K562 (cell line): ENCODE data around the gene CYFIP2. TPM values are rescaled to one million over a fixed set of nuclear protein-coding genes. Genes with fewer than 3 reads are reported as not detected.

Experiments
- ATAC-seq: fragments of 200-7000 bp; cut with Tn5 transposase; 3 replicates; pipeline ENCODE4 v1.9.1; 2020; ENCODE audit warnings: moderate library complexity
- BruUV-seq: library from RNA; stranded (reverse); fragments of 400-500 nt; replicated peaks from 2 replicates; lab custom pipeline; 2021; lab: Mats Ljungman, UMichigan
- CTCF ChIA-PET: fragments of 300-600 bp; formaldehyde crosslinking; extraction: SDS; loops from one replicate; lab custom pipeline; 2021; ENCODE audit warnings: low intra/inter-chr PET ratio; lab: Yijun Ruan, JAX
- POLR2A ChIA-PET: fragments of 300-600, 350-650 bp; sonication (Branson Sonifier 250); formaldehyde crosslinking; extraction: SDS; loops from one replicate; lab custom pipeline; 2021; ENCODE audit warnings: antibody characterized with exemption, inconsistent platforms; lab: Yijun Ruan, JAX
- DNase-seq, 4 experiments: peaks; one replicate each; pipeline versions ENCODE4 v3.0.0 to v3.0.0-alpha.2; 2011 to 2018; ENCODE audit warnings: low spot score in 3 of 4, mixed read lengths in 3 of 4; ENCODE audit errors: extremely low read depth in 1 of 4
- FAIRE-seq: peaks from 2 replicates; lab custom pipeline; 2011; peaks lifted over from hg19 to GRCh38; lab: Jason Lieb, UNC
- H2AFZ ChIP-seq: 2 replicates; pipeline ENCODE4 v1.6.0; 2011; ENCODE audit warnings: low read depth, low read length, control low read depth, inconsistent platforms
- H3K27ac ChIP-seq: fragments of 200-600 bp; 3 replicates; pipeline ENCODE4 v1.8.0; 2011; ENCODE audit warnings: low read depth, mild to moderate bottlenecking, control low read depth, inconsistent platforms, low read length, moderate library complexity, mixed read lengths; ENCODE audit errors: extremely low read depth
- H3K27me3 ChIP-seq, 2 experiments: fragments of 300-600 bp in 1 of 2; 2 replicates in 1 of 2; 3 replicates in 1 of 2; pipeline versions ENCODE4 v1.6.0 to v1.8.0; 2011; ENCODE audit warnings: inconsistent platforms in 2 of 2, low read length in 2 of 2, mild to moderate bottlenecking in 1 of 2, mixed read lengths in 1 of 2, moderate library complexity in 1 of 2; ENCODE audit not compliant: control insufficient read depth in 2 of 2, insufficient read depth in 2 of 2
- H3K36me3 ChIP-seq: fragments of 300-600 bp; 3 replicates; pipeline ENCODE4 v1.8.0; 2011; ENCODE audit warnings: mild to moderate bottlenecking, low read length, inconsistent platforms; ENCODE audit not compliant: control insufficient read depth, insufficient read depth
- H3K4me1 ChIP-seq, 2 experiments: fragments of 200-600 bp in 1 of 2; replicated peaks in 1 of 2; 2 replicates in 1 of 2; 3 replicates in 1 of 2; pipeline versions ENCODE4 v1.5.1 to v1.8.0; 2011; ENCODE audit warnings: inconsistent platforms in 2 of 2, low read length in 2 of 2, mild to moderate bottlenecking in 1 of 2, mixed read lengths in 1 of 2, moderate library complexity in 1 of 2; ENCODE audit not compliant: control insufficient read depth in 2 of 2, insufficient read depth in 2 of 2
- H3K4me2 ChIP-seq: 2 replicates; pipeline ENCODE4 v1.6.1; 2011; ENCODE audit warnings: low read length, control low read depth, inconsistent platforms, mixed read lengths; ENCODE audit not compliant: insufficient read depth
- H3K4me3 ChIP-seq: fragments of 200-600 bp; sonication (generic), shearing (Covaris generic); 2 replicates; pipeline ENCODE4 v1.5.1; 2016; ENCODE audit warnings: control low read depth, inconsistent platforms
- H3K79me2 ChIP-seq: fragments of 200-600 bp; 3 replicates; pipeline ENCODE4 v1.8.0; 2011; ENCODE audit warnings: low read length, inconsistent platforms; ENCODE audit not compliant: control insufficient read depth, insufficient read depth
- H3K9ac ChIP-seq, 2 experiments: 2 replicates each; pipeline versions ENCODE4 v1.6.0 to v1.6.1; 2011; ENCODE audit warnings: low read depth in 2 of 2, low read length in 2 of 2, control low read depth in 1 of 2, inconsistent platforms in 1 of 2, mild to moderate bottlenecking in 1 of 2, mixed read lengths in 1 of 2; ENCODE audit not compliant: insufficient read depth in 1 of 2
- H3K9me1 ChIP-seq: one replicate; pipeline ENCODE4 v1.6.0; 2011; ENCODE audit warnings: inconsistent platforms, mild to moderate bottlenecking, low read length, moderate library complexity; ENCODE audit not compliant: control insufficient read depth, insufficient read depth
- H3K9me3 ChIP-seq: replicated peaks from 2 replicates; pipeline ENCODE4 v1.5.1; 2011; ENCODE audit warnings: low read depth, low read length, inconsistent platforms; ENCODE audit not compliant: control insufficient read depth, insufficient read depth
- H4K20me1 ChIP-seq: replicated peaks from 2 replicates; pipeline ENCODE4 v1.6.1; 2011; ENCODE audit warnings: low read length, inconsistent platforms, mixed read lengths; ENCODE audit not compliant: control insufficient read depth, insufficient read depth
- ARID1B ChIP-seq: fragments of 450-650 bp; IDR thresholded peaks from 2 replicates; pipeline ENCODE4 v1.6.1; 2016; ENCODE audit warnings: antibody characterized with exemption, mild to moderate bottlenecking, inconsistent platforms
- ARID3A ChIP-seq: IDR thresholded peaks from 2 replicates; pipeline ENCODE4 v1.6.1; 2012; ENCODE audit warnings: low read depth, low read length, improper control_type of control experiment, borderline replicate concordance
- BCOR ChIP-seq: fragments of 450-650 bp; IDR thresholded peaks from 2 replicates; pipeline ENCODE4 v1.6.1; 2016
- CHCHD3 ChIP-seq: fragments of 250-450 bp; sonication (Bioruptor Pico); IDR thresholded peaks from 2 replicates; pipeline ENCODE4 v2.1.2; 2022; ENCODE audit warnings: mild to moderate bottlenecking
- ETS2 ChIP-seq: IDR thresholded peaks from 2 replicates; pipeline ENCODE4 v1.6.1; 2016; ENCODE audit warnings: borderline replicate concordance, missing genetic modification characterization, mild to moderate bottlenecking, moderate library complexity, missing compliant biosample characterization; ENCODE audit not compliant: poor library complexity, severe bottlenecking
- HOXB6 ChIP-seq: fragments of 250-450 bp; sonication (Bioruptor Pico); IDR thresholded peaks from 2 replicates; pipeline ENCODE4 v1.5.1; 2022; ENCODE audit warnings: mild to moderate bottlenecking, borderline replicate concordance
- KLF16 ChIP-seq: IDR thresholded peaks from 2 replicates; pipeline ENCODE4 v1.6.1; 2016; ENCODE audit warnings: antibody characterized with exemption
- MEF2D ChIP-seq: conservative IDR thresholded peaks from 2 replicates; pipeline ENCODE4 v1.6.1; 2016; ENCODE audit warnings: low read depth, missing genetic modification characterization, missing compliant biosample characterization
- NUFIP1 ChIP-seq: fragments of 450-650 bp; IDR thresholded peaks from 2 replicates; pipeline ENCODE4 v1.6.1; 2018; ENCODE audit not compliant: partially characterized antibody
- PTRF ChIP-seq: fragments of 450-650 bp; IDR thresholded peaks from 2 replicates; pipeline ENCODE4 v1.6.1; 2016; ENCODE audit warnings: mild to moderate bottlenecking, missing genetic modification characterization, missing compliant biosample characterization
- RFX1 ChIP-seq: fragments of 450-650 bp; IDR thresholded peaks from 2 replicates; pipeline ENCODE4 v1.6.1; 2016; ENCODE audit warnings: mild to moderate bottlenecking, moderate library complexity
- RUNX1 ChIP-seq: sonication (generic); IDR thresholded peaks from 2 replicates; pipeline ENCODE4 v1.6.1; 2016; ENCODE audit warnings: antibody characterized with exemption, low read depth
- SMAD1 ChIP-seq: fragments of 150-350 bp; IDR thresholded peaks from 2 replicates; pipeline ENCODE4 v1.6.1; 2014; ENCODE audit warnings: low read length, low read depth; ENCODE audit not compliant: partially characterized antibody
- TGIF2 ChIP-seq: sonication (generic); formaldehyde crosslinking; IDR thresholded peaks from 2 replicates; pipeline ENCODE4 v1.8.1; 2022; ENCODE audit warnings: mild to moderate bottlenecking, missing genetic modification reagents, moderate library complexity
- ZNF75A ChIP-seq: fragments of 450-650 bp; formaldehyde crosslinking; IDR thresholded peaks from 2 replicates; pipeline ENCODE4 v1.4.0; 2020; ENCODE audit warnings: mild to moderate bottlenecking
- ZNF764 ChIP-seq: fragments of 250-450 bp; sonication (Bioruptor Pico); IDR thresholded peaks from 2 replicates; pipeline ENCODE4 v1.4.0; 2020; ENCODE audit warnings: low read depth, mild to moderate bottlenecking, moderate library complexity
- WGBS: fragments of 100-300 bp; shearing (Covaris generic); methylation state at CpG from one replicate; pipeline ENCODE4 v1.1.6; 2016; ENCODE audit warnings: low coverage, mixed read lengths; ENCODE audit not compliant: insufficient coverage; ENCODE audit errors: missing lambda C conversion rate; 5-methylcytosine and 5-hydroxymethylcytosine counted together
- in situ Hi-C: fragments of 300-500 bp; cut with MboI; formaldehyde crosslinking; loops from 4 replicates; pipeline ENCODE4 v1.15.0; 2018; ENCODE audit warnings: inconsistent platforms, mixed read lengths
- intact Hi-C: fragments of 100-400 bp; cut with micrococcal nuclease; formaldehyde crosslinking; loops from 2 replicates; pipeline ENCODE4 v1.14.2; 2022
- polyA plus RNA-seq, 8 experiments: library from polyadenylated mRNA; depleted of rRNA in 4 of 8; stranded (reverse) in 5 of 8; unstranded in 3 of 8; fragments of >200 nt; fragmentation: Nextera tagmentation in 2 of 8; fragmentation: Illumina TruSeq in 1 of 8; extraction: Ambion mirVana in 2 of 8; extraction: Trizol in 1 of 8; gene quantifications; 2 replicates each; pipeline versions ENCODE4 v1.2.1 to v1.2.3, GENCODE V29; 2011 to 2014; ENCODE audit warnings: inconsistent platforms in 1 of 8, missing spikeins in 1 of 8
- total RNA-seq, 7 experiments: library from RNA; depleted of rRNA in 6 of 7; stranded (reverse); fragments of >200 nt in 6 of 7; fragmentation: Illumina TruSeq in 2 of 7; extraction: Trizol in 2 of 7; gene quantifications; 2 replicates each; pipeline versions ENCODE4 v1.2.1 to v1.2.3, GENCODE V29; 2011 to 2021; ENCODE audit warnings: low replicate concordance in 1 of 7

Gene CYFIP2
- total and polyA plus RNA-seq, 9 of the 15 experiments (the other 6 are each of a cell fraction or from before 2014, with no cell fraction given): 0.76 to 2.9 (median 1.4) TPM; not detected in 1

GRCh38 chr5:157345067-157345466, 79.1 kb downstream of the CYFIP2 start:
- TF ChIP-seq ZNF75A: no peak
- no peak for TF ChIP-seq SMAD1
- no peak for TF ChIP-seq PTRF (tag)
- intact Hi-C loops (no loop called here), in situ Hi-C loops (loop anchor here (10.0 kb wide), 1 partner anchor 390 kb away; the partner anchor contains the start of gene THG1L)
- Histone ChIP-seq H3K4me2 (no peak overlapping the region), H3K4me1 (no peaks in the 10 kb centered on the region), H3K9me1 (no peaks in the 10 kb centered on the region), H3K36me3 (no peaks in the 10 kb centered on the region), H3K27ac (no peak overlapping the region), H3K9ac (no peak overlapping the region), H2AFZ (no peak overlapping the region), H3K27me3 (peaks cover 5 to 13% of the 10 kb centered on the region in 2 experiments; a peak in 4 of 5 replicates), H3K79me2 (no peaks in the 10 kb centered on the region), H3K4me3 (no peak overlapping the region), H3K9me3 (no peaks in the 10 kb centered on the region; the same call in 1 of the 2 replicates), H4K20me1 (0 out of 2 replicates have a peak, but pooled peaks cover 4% of the 10 kb centered on the region)
- 2% methylated on average over 7 of the region's 7 CpGs for WGBS
- ATAC-seq (no peak), FAIRE-seq (no peak), DNase-seq (no peak)
- no TSS peak for BruUV-seq
- CTCF ChIA-PET: no interaction called here
- POLR2A ChIA-PET: interaction anchor here (0.7 to 1.0 kb wide), 2 partner anchors 9 to 78 kb away, joined by 3 read pairs; no protein-coding TSS in a partner anchor

GRCh38 chr5:157345485-157345884, 79.6 kb downstream of the CYFIP2 start:
- no peak for ATAC-seq
- Histone ChIP-seq H3K79me2 (no peaks in the 10 kb centered on the region), H4K20me1 (0 out of 2 replicates have a peak, but pooled peaks cover 4% of the 10 kb centered on the region), H3K9me3 (no peaks in the 10 kb centered on the region; the same call in 1 of the 2 replicates), H3K4me1 (no peaks in the 10 kb centered on the region), H3K4me3 (no peak overlapping the region), H3K27ac (no peak overlapping the region), H3K36me3 (no peaks in the 10 kb centered on the region), H3K9ac (no peak overlapping the region), H3K4me2 (no peak overlapping the region), H3K9me1 (no peaks in the 10 kb centered on the region), H3K27me3 (peaks cover 5 to 13% of the 10 kb centered on the region in 2 experiments; a peak in 4 of 5 replicates), H2AFZ (no peak overlapping the region)
- in situ Hi-C loops (loop anchor here (10.0 kb wide), 1 partner anchor 389 kb away; the partner anchor contains the start of gene THG1L), intact Hi-C loops (no loop called here)
- no TSS peak for BruUV-seq
- FAIRE-seq: no peak
- no peak for DNase-seq
- ChIA-PET POLR2A (interaction anchor here (0.7 to 1.0 kb wide), 2 partner anchors 9 to 79 kb away, joined by 3 read pairs; no protein-coding TSS in a partner anchor), CTCF (no interaction called here)
- 2% methylated on average over 5 of the region's 6 CpGs for WGBS
- TF ChIP-seq RUNX1 (no peak), SMAD1 (no peak), ARID1B (no peak), HOXB6 (CRISPR knock-in tag) (no peak), NUFIP1 (no peak), RFX1 (no peak; the same call in 1 of the 2 replicates), TGIF2 (CRISPR knock-in tag) (no peak), ARID3A (no peak), KLF16 (no peak), ETS2 (no peak), BCOR (no peak), MEF2D (tag) (no peak), ZNF764 (CRISPR knock-in tag) (no peak), CHCHD3 (CRISPR knock-in tag) (no peak)
